Chondrocyte (in vitro differentiated cells): ENCODE data around the gene SMC6. TPM values are rescaled to one million over a fixed set of nuclear protein-coding genes. Genes with fewer than 3 reads are reported as not detected.

ENCODE experiments used
- DNase-seq: peaks from one replicate; pipeline ENCODE4 v3.0.0; 2021; ENCODE audit warnings: mixed read lengths, low spot score
- H3K27ac Mint-ChIP-seq: one replicate; pipeline ENCODE4 v1.8.0; 2021; ENCODE audit warnings: mild to moderate bottlenecking, moderate library complexity, mixed read lengths; ENCODE audit not compliant: unreplicated experiment
- H3K27me3 Mint-ChIP-seq: 2 replicates; pipeline ENCODE4 v1.8.0; 2021; ENCODE audit warnings: low read depth, mixed read lengths
- H3K36me3 Mint-ChIP-seq: 2 replicates; pipeline ENCODE4 v1.8.0; 2021; ENCODE audit warnings: low read depth, mixed read lengths
- H3K4me1 Mint-ChIP-seq: 2 replicates; pipeline ENCODE4 v1.8.0; 2021; ENCODE audit warnings: low read depth, mild to moderate bottlenecking, mixed read lengths
- H3K4me3 Mint-ChIP-seq: one replicate; pipeline ENCODE4 v1.8.0; 2021; ENCODE audit warnings: mild to moderate bottlenecking, moderate library complexity, mixed read lengths; ENCODE audit not compliant: unreplicated experiment
- H3K9me3 Mint-ChIP-seq: 2 replicates; pipeline ENCODE4 v1.8.0; 2021; ENCODE audit warnings: low read depth, mixed read lengths
- total RNA-seq: library from RNA; stranded (reverse); gene quantifications from 3 replicates; pipeline ENCODE4 v1.2.1, GENCODE V29; 2021
- TF ChIP-seq, protein P1 (sequence below): fragments of 200-600 bp; sonication (generic); IDR thresholded peaks from 2 replicates; pipeline ENCODE4 v1.5.0; 2021; ENCODE audit warnings: antibody characterized with exemption, mild to moderate bottlenecking, moderate library complexity

Gene SMC6
- total RNA-seq, 1 donor from 2014 or later, result 21.0 TPM

DNA sequence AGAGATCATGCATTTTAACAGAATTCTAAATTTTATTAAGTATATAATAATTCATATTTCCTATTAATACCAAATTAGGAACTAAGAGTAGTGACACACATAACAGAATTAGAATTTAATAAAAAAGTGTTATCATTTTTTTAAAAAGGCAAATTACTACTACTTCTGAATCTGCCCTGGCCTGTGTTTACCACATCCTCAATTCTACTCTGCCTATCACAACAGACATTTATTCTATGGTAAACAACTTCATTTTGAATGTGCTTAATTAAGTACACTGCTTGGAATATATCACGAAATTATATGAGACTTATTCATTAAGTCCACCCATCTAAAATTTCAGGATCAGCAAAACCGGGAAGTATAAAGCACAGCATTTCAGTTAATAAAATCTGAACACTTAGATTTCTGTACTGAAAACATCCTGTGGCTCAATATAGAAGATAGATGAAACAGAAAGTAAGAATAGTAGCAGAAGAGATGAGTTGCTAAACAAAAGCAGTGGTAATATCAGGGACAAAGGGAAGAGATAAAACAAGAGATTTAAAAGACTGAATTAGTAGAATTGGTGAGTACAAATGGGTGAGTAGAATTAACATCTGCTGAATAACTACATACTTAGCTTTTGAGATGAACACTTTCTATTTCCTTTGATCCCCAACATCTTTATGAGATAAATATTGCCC is 3.7 kb downstream of the SMC6 start:
- H3K4me3 Mint-ChIP-seq, result no peak overlapping the region
- H3K27ac Mint-ChIP-seq, result no peak overlapping the region
- TF ChIP-seq, protein P1, sequence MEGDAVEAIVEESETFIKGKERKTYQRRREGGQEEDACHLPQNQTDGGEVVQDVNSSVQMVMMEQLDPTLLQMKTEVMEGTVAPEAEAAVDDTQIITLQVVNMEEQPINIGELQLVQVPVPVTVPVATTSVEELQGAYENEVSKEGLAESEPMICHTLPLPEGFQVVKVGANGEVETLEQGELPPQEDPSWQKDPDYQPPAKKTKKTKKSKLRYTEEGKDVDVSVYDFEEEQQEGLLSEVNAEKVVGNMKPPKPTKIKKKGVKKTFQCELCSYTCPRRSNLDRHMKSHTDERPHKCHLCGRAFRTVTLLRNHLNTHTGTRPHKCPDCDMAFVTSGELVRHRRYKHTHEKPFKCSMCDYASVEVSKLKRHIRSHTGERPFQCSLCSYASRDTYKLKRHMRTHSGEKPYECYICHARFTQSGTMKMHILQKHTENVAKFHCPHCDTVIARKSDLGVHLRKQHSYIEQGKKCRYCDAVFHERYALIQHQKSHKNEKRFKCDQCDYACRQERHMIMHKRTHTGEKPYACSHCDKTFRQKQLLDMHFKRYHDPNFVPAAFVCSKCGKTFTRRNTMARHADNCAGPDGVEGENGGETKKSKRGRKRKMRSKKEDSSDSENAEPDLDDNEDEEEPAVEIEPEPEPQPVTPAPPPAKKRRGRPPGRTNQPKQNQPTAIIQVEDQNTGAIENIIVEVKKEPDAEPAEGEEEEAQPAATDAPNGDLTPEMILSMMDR, result no peak
- H3K4me1 Mint-ChIP-seq, result peaks cover 26% of the 10 kb centered on the region
- no peaks in the 10 kb centered on the region for H3K9me3 Mint-ChIP-seq
- H3K36me3 Mint-ChIP-seq, result no peaks in the 10 kb centered on the region
- no peak for DNase-seq
- H3K27me3 Mint-ChIP-seq, result no peaks in the 10 kb centered on the region

DNA sequence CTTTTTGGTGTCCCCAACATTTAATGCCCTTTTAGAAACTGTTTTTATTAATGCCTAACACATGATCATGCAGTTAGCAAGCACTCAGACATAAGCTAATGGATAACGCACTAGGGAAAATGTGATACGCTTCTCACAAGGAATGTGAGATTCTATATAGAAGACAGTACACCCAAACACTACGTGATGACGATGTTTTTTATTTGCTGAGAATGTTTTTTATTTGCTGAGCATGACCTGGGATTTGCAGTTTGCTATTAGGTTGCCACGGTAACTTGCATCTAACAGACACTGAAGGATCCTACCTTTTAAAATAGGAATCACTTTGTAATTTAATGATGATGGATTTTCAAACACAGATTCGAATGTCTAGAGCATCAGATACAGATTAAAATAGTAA is 4.9 kb downstream of the SMC6 start:
- no peak overlapping the region for H3K27ac Mint-ChIP-seq
- H3K27me3 Mint-ChIP-seq, result no peaks in the 10 kb centered on the region
- H3K4me1 Mint-ChIP-seq, result peaks cover 21% of the 10 kb centered on the region
- TF ChIP-seq, protein P1, result no peak
- H3K36me3 Mint-ChIP-seq, result peaks cover 2% of the 10 kb centered on the region
- no peak overlapping the region for H3K4me3 Mint-ChIP-seq
- no peak for DNase-seq
- H3K9me3 Mint-ChIP-seq, result no peaks in the 10 kb centered on the region

DNA sequence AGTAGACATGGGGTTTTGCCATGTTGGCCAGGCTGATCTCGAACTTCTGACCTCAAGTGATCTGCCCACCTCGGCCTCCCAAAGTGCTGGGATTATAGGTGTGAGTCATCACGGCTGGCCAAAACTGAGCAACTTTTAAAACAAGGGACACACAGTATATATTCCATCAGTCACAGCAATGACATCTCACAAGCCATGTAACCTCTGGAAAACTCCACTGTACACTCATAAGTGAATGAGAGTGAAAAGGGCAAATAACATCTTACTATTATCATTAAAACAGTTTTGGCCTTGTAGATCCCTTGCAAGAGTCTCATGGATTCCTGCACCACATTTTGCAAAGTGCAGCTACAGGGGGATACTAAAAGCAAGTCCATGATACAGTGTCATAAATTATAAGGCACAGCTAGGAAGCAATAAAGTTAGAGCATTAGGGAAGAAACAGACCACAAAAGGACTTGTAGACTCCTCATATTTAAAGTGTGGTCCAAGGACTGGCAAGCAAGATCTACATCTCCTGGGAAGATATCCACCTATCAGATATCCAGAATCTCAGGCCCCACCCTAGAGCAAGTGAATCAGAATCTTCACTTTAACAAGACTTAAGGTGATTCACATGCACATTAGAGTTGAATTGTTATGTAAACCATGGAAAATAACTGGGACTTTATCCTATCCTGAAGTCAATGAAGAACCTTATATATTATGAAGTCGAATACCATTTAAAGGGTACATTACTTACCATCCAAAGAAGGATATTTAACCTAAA is 5.7 kb downstream of the SMC6 start:
- Mint-ChIP-seq H3K36me3 (peaks cover 5% of the 10 kb centered on the region), H3K4me3 (no peak overlapping the region), H3K27me3 (no peaks in the 10 kb centered on the region), H3K9me3 (no peaks in the 10 kb centered on the region), H3K27ac (no peak overlapping the region), H3K4me1 (peaks cover 21% of the 10 kb centered on the region)
- DNase-seq, result no peak
- TF ChIP-seq, protein P1, result no peak

DNA sequence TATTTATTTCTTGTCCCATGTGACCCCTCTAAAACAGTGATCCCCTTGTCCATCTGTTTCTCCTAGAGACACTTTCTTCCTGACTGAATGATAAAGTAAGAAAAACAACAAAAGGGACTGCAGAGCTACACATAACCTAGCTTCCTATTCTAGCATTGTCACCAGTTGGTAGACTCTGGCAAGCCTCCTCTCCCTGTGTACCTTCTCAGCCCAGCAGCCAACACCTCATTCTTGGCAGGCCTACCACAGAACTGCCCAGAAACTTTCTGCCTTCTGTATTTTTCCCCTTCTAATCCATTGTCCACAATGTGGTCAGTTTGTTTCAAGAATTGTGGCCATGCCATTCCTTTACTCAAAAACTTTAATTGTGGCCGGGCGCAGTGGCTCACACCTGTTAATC is 13.4 kb downstream of the SMC6 start:
- Mint-ChIP-seq H3K27me3 (no peaks in the 10 kb centered on the region), H3K27ac (no peak overlapping the region), H3K4me1 (peaks cover 19% of the 10 kb centered on the region), H3K36me3 (peaks cover 26% of the 10 kb centered on the region), H3K4me3 (no peak overlapping the region), H3K9me3 (no peaks in the 10 kb centered on the region)
- DNase-seq, result no peak
- TF ChIP-seq, protein P1, result no peak

DNA sequence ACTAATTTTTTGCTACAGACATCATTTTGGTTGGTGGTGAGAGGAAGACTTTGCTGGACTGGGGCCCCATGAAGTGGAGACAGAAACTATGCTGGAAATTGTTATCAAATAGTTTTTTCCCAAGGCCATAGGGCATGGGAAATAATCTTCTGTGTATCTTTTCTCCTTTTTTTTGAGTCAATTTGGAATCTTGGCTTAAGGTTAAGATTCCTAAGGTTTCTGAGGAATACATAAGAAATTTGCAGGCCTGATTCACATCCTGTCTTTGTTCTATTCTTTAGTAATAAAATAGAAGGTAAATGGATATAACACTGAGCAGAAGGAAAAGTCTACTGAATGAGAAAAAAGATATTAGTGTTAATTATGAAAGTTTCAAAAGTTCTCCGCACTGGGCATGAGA is 16.6 kb downstream of the SMC6 start:
- peaks cover 27% of the 10 kb centered on the region for H3K4me1 Mint-ChIP-seq
- H3K9me3 Mint-ChIP-seq, result no peaks in the 10 kb centered on the region
- TF ChIP-seq, protein P1, result no peak
- H3K36me3 Mint-ChIP-seq, result peaks cover 26% of the 10 kb centered on the region
- H3K4me3 Mint-ChIP-seq, result no peak overlapping the region
- no peaks in the 10 kb centered on the region for H3K27me3 Mint-ChIP-seq
- no peak for DNase-seq
- peak overlapping the region; percentile 75 for H3K27ac Mint-ChIP-seq
